ENCODE measurements around the gene DNAH5. TPM values are rescaled to one million over a fixed set of nuclear protein-coding genes. Genes with fewer than 3 reads are reported as not detected.

The DNAH5 gene
- total RNA-seq, 4 donors from 2014 or later = 0.28 to 3.3 (median 0.44) TPM

GRCh38 chr5:13946111-13946510 lies 1.6 kb upstream of the DNAH5 start:
- Histone ChIP-seq H3K4me3 (no peak overlapping the region), H3K36me3 (no peaks in the 10 kb centered on the region), H3K27ac (no peak overlapping the region), H3K27me3 (no peaks in the 10 kb centered on the region), H3K4me1 (no peaks in the 10 kb centered on the region), H3K9me3 (no peaks in the 10 kb centered on the region)
- DNase-seq = no peak
- TF ChIP-seq CTCF (IDR thresholded peaks at IDR 0.05) = no peak
- TF ChIP-seq POLR2A (IDR thresholded peaks at IDR 0.05) = no peak

DNA sequence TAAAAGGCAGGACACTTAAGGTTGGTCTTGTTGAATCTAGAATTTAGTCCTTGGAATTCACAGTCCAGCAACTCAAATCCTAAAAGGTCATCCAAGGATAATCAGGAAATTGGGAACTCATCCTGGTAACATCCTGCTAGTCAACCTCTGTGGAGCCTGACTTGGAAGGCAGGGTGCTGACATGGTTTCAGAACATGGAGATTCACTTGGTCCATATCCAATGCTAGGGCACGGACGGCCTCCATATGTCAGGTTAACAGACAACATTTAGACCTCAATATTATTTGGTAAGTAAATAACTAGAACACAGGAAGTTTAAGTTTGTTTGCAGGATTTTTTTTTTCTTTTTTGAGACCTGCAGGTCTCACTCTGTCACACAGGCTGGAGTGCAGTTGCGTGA lies 783 bp upstream of the DNAH5 start:
- Histone ChIP-seq H3K27ac (no peak overlapping the region), H3K36me3 (no peaks in the 10 kb centered on the region), H3K4me3 (no peak overlapping the region), H3K4me1 (no peaks in the 10 kb centered on the region), H3K27me3 (no peaks in the 10 kb centered on the region), H3K9me3 (no peaks in the 10 kb centered on the region)
- TF ChIP-seq POLR2A (IDR thresholded peaks at IDR 0.05) (no peak), CTCF (IDR thresholded peaks at IDR 0.05) (no peak)
- no peak for DNase-seq

DNA sequence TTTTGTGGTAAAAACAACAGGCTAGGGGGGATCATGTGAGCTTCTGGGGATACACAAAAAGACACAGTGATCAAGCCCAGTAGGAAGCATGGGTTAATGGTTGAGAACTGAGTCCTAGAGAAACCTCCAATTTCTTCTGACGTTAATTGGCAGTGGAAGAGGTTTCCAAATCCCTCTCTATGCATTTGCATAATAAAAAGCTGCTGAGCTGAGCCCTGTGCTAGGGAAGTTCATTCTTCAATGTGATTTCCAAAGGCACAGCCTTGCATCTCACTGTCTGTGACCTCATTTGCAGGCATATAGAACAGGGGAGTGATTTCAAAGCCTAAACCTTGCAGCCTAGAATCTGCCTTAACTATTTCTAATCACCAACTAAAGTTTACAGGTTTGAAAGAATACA lies 812 bp downstream of the DNAH5 start:
- H3K9me3 ChIP-seq = no peaks in the 10 kb centered on the region
- no peak overlapping the region for H3K27ac ChIP-seq
- H3K4me1 ChIP-seq = no peaks in the 10 kb centered on the region
- H3K27me3 ChIP-seq = no peaks in the 10 kb centered on the region
- no peaks in the 10 kb centered on the region for H3K36me3 ChIP-seq
- H3K4me3 ChIP-seq = no peak overlapping the region
- TF ChIP-seq CTCF (IDR thresholded peaks at IDR 0.05) (no peak), POLR2A (IDR thresholded peaks at IDR 0.05) (no peak)
- no peak for DNase-seq

DNA sequence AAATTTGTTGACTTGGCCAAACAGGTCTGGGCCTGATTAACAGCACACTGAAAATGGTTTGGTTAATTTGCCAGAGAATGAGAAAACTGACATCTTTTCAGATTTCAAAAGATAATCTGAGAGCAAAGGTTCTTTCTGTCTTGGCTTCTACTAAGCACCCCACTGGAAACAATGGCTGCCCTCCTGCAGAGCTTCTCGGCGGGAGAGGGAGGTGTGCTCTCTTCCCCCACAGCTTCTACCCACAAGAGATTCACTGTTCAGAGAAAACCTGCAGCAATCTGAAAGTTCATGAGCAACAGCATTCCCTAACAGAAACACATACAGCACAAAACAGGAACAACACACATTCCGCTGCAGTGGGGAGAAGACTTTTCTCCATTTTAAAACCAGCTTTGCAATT lies 3.0 kb downstream of the DNAH5 start:
- Histone ChIP-seq H3K9me3 (no peaks in the 10 kb centered on the region), H3K4me3 (no peak overlapping the region), H3K36me3 (no peaks in the 10 kb centered on the region), H3K27me3 (no peaks in the 10 kb centered on the region), H3K27ac (no peak overlapping the region), H3K4me1 (no peaks in the 10 kb centered on the region)
- DNase-seq = no peak
- no peak for TF ChIP-seq POLR2A (IDR thresholded peaks at IDR 0.05)
- no peak for TF ChIP-seq CTCF (IDR thresholded peaks at IDR 0.05)

GRCh38 chr5:13939638-13940037 lies 4.8 kb downstream of the DNAH5 start:
- H3K4me1 ChIP-seq = no peaks in the 10 kb centered on the region
- H3K4me3 ChIP-seq = no peak overlapping the region
- H3K9me3 ChIP-seq = no peaks in the 10 kb centered on the region
- no peaks in the 10 kb centered on the region for H3K36me3 ChIP-seq
- no peak overlapping the region for H3K27ac ChIP-seq
- DNase-seq = no peak
- TF ChIP-seq CTCF (IDR thresholded peaks at IDR 0.05) (no peak), POLR2A (IDR thresholded peaks at IDR 0.05) (no peak)
- no peaks in the 10 kb centered on the region for H3K27me3 ChIP-seq

DNA sequence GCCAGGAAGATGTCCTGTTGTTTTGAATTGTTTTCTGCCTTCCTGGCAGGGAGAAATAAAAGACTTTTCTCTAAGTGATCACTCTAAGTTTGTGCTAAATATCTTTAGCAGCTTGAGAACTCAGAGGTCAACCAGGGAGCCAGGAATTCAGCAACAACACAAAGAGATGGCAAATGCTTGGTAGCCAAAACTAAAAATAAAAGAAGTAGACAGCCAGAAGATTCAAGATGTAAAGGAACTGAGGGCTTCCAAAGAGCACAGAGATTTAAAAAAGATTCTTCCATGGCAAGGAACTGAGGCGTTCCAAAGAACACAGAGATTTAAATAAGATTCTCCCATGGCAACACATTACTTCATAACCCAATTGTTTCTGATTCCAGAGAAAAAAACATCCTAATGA lies 9.6 kb downstream of the DNAH5 start:
- Histone ChIP-seq H3K27me3 (no peaks in the 10 kb centered on the region), H3K9me3 (no peaks in the 10 kb centered on the region), H3K4me1 (no peaks in the 10 kb centered on the region), H3K36me3 (no peaks in the 10 kb centered on the region), H3K4me3 (no peak overlapping the region), H3K27ac (no peak overlapping the region)
- no peak for DNase-seq
- TF ChIP-seq CTCF (IDR thresholded peaks at IDR 0.05) = no peak
- TF ChIP-seq POLR2A (IDR thresholded peaks at IDR 0.05) = no peak
